ENCODE data around the gene LOXL1.

Gene LOXL1

DNA sequence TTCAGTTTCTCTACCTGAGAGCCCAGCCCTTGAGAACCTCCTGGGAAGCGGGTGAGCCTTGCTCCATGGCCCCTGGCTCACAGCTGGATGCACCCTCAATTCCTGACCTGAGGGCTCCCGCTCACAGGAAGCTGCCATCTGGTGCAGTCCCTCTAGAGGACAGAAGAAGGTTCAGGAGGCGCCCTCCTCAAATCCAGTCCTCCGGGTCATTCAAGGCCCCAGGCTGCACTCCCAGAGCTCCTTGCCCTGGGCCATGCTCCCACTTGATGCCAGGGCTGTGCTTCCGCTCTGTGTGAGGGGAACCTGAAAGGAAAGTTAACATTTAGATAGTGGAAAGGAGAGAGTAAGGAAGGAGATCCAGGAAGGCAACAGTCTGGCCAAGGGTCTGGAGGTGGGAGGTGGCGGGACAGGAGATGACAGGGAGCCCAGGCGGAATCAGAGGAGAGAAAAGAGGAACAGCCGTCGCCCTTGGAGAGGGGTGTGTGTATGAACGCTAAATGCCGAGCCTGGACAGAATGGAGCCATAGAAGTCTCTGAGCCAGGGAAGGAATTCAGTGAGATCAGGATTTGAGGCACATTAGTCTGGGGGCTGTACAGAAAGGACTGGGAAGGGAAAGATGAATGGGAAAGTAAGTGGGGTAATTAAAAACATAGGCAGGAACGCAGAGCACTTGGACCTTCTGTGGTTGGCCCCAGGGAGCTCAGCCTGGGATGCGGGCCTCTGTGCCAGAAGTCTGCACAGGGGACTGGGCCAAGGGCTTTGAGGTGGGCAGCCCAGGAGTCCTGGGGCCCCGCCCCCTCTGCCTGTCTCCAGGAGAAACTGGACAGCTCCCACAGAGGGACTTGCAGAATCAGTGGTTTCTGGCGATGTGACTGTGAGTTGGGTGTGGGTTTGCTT is 26.8 kb upstream of the LOXL1 start:
- DNase-seq (ENCODE audit: low read depth, low spot score): no peak

- no peak for DNase-seq (ENCODE audit: low read depth, low spot score)
These were observed 26.1 kb upstream of the LOXL1 start for GRCh38 chr15:73900095-73900712.

- DNase-seq (ENCODE audit: low read depth, low spot score): no peak
These were observed 25.0 kb upstream of the LOXL1 start for GRCh38 chr15:73901126-73901810.

DNA sequence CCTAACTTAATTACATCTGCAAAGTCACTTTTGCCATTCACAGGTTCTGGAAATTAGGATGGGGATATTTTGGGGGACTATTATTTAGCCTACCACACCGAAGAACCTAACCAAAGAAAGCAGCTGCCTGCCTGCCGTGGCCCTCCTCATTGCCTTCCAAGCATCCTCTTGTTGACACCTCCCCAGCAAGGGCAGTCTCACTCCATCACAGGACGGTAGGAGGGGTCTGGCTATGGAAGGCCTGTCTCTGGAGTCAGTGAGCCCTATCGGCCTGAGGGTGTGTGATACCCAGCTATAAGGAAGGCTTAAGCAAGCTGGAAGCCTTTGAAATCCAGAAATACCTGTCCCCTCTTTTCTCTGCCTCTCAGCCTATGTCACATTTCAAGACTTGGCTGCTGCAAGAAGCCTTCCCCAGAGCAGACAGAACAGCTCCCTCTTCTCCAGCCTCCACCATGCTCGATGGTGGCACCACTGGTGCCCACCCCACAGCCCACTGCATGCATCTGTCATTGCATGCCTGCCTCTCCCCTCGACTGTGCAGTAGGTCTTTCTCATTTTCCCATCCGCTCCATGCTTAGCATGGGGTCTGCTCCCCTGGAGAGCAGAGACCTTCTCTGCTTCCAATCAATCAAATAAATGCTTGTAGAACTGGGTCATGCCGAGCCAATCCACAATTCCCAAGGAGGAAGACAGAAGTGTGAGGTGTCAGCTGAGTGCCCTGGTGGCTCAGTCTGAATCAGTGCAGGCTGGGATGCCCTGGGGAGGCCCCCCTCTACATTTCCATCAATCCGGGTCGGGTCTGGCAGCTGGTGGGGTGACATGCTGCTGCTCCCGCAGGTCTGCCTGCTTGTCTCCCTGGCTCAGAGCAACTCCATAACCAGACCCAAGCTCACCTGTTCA is 23.9 kb upstream of the LOXL1 start:
- DNase-seq (ENCODE audit: low read depth, low spot score): no peak

GRCh38 chr15:73904026-73904815 is 22.0 kb upstream of the LOXL1 start:
- no peak for DNase-seq (ENCODE audit: low read depth, low spot score)

DNA sequence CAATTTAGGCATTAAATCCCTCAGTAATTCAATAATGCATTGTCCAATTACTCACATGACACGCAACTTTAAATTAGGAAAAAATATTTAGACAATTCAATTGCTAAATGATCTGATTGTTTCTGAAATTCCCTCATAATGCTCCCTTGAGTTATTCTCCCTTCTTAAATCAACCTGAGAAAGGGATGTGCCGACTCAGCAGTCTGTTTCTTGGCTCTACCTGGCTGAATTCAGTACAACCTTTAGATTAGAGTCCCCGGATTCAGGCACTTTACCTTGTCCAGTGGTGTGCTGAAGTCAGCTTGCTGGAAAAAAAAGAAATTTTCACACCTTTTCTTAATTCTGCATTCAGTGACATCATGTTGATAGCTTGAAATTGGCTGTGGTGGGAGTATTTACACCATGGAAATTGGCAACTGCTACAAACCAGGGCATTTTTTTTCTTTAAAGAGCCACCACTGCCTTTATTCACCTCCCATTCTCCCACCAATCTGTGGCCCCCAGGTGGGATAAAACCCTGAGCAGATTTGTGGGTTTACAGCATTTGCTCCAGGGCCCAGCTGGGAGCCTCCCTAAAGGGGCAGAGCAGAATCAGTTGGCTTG is 20.9 kb upstream of the LOXL1 start:
- DNase-seq (ENCODE audit: low read depth, low spot score): no peak

- DNase-seq (ENCODE audit: low read depth, low spot score): no peak
These were observed 19.8 kb upstream of the LOXL1 start for GRCh38 chr15:73906346-73907034.

- no peak for DNase-seq (ENCODE audit: low read depth, low spot score)
These were observed 19.2 kb upstream of the LOXL1 start for GRCh38 chr15:73907035-73907408.

DNA sequence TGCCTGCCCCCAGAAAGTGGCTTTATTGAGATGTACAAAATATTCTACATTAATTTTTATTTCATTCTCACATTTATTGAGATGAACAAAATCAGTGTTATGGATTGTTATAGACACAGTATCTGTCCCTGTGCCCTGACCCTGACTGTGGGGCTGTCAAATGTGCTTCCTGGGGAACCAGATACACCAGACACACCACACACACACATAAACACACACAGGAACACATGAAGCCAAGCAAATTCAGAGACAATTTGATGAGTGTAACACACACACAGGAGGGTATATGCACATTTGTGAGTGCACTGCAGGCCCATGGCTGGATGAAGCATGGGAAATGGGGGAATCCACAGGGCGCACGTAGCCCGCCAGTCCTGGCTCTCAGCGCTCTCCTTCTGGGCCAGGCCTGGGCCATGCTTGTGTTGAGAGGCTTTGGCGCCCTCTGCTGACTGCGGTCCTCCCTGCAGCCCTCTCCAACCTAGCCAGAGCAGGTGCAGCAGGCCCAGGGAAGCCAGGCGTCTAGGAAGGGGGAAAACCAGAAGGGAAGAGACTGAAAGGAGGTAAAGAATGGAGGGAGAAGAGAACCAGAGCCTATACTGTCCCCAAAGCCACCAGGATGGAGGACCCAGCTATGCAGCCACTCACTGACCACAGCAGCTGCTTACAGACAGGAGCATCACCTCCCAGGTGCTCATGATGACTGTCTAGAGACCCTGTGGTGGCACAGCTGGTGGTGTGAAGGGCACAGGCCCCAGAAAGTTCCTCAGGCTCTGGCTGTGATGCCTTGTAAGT is 18.0 kb upstream of the LOXL1 start:
- no peak for DNase-seq (ENCODE audit: low read depth, low spot score)

GRCh38 chr15:73908822-73909122 is 17.5 kb upstream of the LOXL1 start:
- DNase-seq (ENCODE audit: low read depth, low spot score): no peak

DNA sequence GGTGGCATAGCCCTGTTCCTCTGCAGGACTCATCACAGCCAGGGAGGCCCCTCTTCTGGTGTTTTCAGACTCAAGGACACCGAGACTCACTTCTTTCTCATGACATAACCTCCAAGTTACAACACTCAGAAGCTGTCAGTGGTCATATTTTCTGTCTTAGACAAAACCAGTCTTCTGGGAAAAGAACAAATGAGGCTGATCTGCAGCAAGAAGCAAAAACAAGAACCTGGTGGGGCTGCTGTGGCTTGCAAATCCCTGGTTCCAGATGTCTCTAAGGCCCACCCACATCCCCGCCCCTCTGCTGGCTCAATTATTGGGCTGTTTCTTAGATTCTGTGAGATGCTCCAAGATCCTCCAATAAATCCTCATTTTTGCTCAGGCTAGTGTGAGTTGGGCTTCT is 16.6 kb upstream of the LOXL1 start:
- no peak for DNase-seq (ENCODE audit: low read depth, low spot score)

DNA sequence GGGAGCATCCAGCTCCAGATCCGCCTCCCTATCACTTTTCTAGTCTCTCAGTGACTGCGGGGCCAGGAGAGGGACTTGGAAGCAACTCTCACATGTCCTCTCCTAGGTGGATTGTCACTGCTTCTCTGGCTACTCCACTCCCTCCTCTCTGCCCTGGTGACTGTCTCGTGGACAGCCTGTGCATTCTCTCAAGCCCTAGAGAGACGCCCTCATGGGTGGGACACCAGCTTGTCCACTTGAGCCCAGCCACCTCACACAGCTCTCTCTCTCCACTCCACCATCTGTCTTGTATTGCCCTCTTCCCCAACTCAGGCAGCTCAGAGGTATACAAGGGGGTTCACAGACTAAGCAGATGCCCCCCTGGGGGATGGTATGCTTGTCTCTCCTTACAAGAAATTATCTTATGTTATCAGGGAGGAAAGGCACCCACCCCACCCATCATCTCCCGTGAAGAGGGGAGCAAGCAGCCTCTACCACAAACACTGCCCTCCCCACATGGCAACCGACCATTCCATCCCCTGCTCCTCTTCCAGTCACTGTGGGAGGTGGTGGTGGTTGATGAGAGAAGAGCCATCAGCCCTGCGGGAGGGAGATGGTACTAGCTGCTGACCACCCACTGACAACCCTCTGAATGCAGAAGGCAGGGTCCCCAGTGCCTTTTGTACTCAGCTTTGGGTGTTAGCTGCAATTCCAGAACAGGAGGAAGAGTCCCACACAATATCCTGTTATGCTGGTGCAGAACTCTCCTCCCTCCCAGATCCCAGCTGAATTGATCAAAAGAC is 15.5 kb upstream of the LOXL1 start:
- no peak for DNase-seq (ENCODE audit: low read depth, low spot score)

DNA sequence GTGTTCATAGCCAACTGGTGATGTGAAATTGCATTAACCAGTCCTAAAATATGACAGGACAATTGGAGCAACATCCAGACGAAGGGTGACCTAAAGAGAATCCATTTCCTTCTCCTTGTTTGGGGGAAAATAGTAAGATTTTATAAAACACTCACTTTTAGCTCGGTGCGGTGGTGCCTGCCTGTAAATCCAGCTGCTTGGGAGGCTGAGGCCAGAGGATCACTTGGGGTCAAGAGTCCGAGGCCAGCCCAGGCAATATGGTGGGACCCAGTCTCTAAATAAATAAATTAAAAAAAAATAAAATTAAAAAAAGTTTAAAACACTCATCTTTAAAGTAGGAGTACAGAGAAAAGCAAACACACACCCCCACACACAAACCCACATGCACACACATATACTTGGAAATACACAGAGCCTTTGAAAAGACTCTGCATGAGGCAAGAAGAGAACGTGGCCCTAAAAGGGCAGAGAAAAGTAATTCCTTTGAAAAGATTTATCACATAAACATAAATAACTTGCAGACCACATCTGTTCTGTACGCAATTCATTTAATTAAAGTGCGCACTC is 14.1 kb upstream of the LOXL1 start:
- no peak for DNase-seq (ENCODE audit: low read depth, low spot score)

- DNase-seq (ENCODE audit: low read depth, low spot score): no peak
These were observed 12.1 kb upstream of the LOXL1 start for GRCh38 chr15:73914145-73914544.

GRCh38 chr15:73915082-73915481 is 11.2 kb upstream of the LOXL1 start:
- no peak for DNase-seq (ENCODE audit: low read depth, low spot score)

DNA sequence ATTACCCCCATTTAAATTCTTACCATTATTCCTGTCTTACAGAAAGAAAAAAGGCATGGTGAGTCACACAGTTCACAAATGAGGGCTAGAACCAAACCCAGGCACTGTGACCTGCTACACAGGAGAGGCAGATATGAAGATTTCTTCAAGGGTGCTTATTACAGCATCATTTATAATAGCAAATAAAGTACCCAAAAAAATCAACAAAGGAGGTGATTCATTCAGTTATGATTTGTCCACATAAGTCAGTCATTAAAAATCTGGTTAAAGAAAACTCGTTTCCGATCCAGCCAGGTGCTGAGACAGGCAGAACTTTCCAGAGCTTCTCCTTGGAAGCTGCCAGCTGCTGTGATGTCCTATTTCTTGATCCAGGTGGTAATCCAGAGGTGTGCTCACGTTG is 7.5 kb upstream of the LOXL1 start:
- no peak for DNase-seq (ENCODE audit: low read depth, low spot score)

- DNase-seq (ENCODE audit: low read depth, low spot score): no peak
These were observed 6.6 kb upstream of the LOXL1 start for GRCh38 chr15:73919706-73920105.
